ENCODE measurements around the gene ATAD3A. TPM values are rescaled to one million over a fixed set of nuclear protein-coding genes. Genes with fewer than 3 reads are reported as not detected.

Gene ATAD3A
- total and polyA plus RNA-seq, 9 of the 15 experiments (the other 6 are each of a cell fraction or from before 2014, with no cell fraction given) = 0.10 to 173 (median 36.7) TPM

- TF ChIP-seq, protein P1, sequence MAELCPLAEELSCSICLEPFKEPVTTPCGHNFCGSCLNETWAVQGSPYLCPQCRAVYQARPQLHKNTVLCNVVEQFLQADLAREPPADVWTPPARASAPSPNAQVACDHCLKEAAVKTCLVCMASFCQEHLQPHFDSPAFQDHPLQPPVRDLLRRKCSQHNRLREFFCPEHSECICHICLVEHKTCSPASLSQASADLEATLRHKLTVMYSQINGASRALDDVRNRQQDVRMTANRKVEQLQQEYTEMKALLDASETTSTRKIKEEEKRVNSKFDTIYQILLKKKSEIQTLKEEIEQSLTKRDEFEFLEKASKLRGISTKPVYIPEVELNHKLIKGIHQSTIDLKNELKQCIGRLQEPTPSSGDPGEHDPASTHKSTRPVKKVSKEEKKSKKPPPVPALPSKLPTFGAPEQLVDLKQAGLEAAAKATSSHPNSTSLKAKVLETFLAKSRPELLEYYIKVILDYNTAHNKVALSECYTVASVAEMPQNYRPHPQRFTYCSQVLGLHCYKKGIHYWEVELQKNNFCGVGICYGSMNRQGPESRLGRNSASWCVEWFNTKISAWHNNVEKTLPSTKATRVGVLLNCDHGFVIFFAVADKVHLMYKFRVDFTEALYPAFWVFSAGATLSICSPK (IDR thresholded peaks at IDR 0.05; ENCODE audit: borderline replicate concordance) = no peak
- TF ChIP-seq RBM14 (IDR thresholded peaks at IDR 0.05; ENCODE audit: borderline replicate concordance, insufficient read depth, low read depth, low read length) (no peak), PKNOX1 (IDR thresholded peaks at IDR 0.05) (no peak), ZNF175 (CRISPR knock-in tag; IDR thresholded peaks at IDR 0.05; ENCODE audit: low read depth) (no peak), SIN3A (IDR thresholded peaks at IDR 0.05; ENCODE audit: borderline replicate concordance in 2 of 2, control insufficient read depth in 1 of 2, low read depth in 2 of 2, low read length in 2 of 2) (peak; percentile 71 to 97), SIX5 (IDR thresholded peaks at IDR 0.05; ENCODE audit: borderline replicate concordance in 1 of 2, insufficient read depth in 1 of 2, low read depth in 1 of 2, low read length in 2 of 2) (peak; percentile 22 to 35; a peak in 1 of 4 replicates), ILK (tag; IDR thresholded peaks at IDR 0.05; ENCODE audit: borderline replicate concordance, low read depth) (no peak), NCOA4 (IDR thresholded peaks at IDR 0.05; ENCODE audit: partially characterized antibody) (no peak), VEZF1 (CRISPR knock-in tag; IDR thresholded peaks at IDR 0.05) (peak; percentile 93), BDP1 (IDR thresholded peaks at IDR 0.05; ENCODE audit: insufficient read depth, insufficient read length) (no peak), LCOR (CRISPR knock-in tag; IDR thresholded peaks at IDR 0.05) (peak; percentile 95), ZNF3 (CRISPR knock-in tag; IDR thresholded peaks at IDR 0.05) (no peak), ARID3B (CRISPR knock-in tag; IDR thresholded peaks at IDR 0.05; ENCODE audit: borderline replicate concordance) (no peak), TARDBP (IDR thresholded peaks at IDR 0.05) (0 out of 2 replicates have a peak, but pooled peaks have one; percentile 43), ZC3H8 (IDR thresholded peaks at IDR 0.05) (no peak)
- TF ChIP-seq, protein P2, sequence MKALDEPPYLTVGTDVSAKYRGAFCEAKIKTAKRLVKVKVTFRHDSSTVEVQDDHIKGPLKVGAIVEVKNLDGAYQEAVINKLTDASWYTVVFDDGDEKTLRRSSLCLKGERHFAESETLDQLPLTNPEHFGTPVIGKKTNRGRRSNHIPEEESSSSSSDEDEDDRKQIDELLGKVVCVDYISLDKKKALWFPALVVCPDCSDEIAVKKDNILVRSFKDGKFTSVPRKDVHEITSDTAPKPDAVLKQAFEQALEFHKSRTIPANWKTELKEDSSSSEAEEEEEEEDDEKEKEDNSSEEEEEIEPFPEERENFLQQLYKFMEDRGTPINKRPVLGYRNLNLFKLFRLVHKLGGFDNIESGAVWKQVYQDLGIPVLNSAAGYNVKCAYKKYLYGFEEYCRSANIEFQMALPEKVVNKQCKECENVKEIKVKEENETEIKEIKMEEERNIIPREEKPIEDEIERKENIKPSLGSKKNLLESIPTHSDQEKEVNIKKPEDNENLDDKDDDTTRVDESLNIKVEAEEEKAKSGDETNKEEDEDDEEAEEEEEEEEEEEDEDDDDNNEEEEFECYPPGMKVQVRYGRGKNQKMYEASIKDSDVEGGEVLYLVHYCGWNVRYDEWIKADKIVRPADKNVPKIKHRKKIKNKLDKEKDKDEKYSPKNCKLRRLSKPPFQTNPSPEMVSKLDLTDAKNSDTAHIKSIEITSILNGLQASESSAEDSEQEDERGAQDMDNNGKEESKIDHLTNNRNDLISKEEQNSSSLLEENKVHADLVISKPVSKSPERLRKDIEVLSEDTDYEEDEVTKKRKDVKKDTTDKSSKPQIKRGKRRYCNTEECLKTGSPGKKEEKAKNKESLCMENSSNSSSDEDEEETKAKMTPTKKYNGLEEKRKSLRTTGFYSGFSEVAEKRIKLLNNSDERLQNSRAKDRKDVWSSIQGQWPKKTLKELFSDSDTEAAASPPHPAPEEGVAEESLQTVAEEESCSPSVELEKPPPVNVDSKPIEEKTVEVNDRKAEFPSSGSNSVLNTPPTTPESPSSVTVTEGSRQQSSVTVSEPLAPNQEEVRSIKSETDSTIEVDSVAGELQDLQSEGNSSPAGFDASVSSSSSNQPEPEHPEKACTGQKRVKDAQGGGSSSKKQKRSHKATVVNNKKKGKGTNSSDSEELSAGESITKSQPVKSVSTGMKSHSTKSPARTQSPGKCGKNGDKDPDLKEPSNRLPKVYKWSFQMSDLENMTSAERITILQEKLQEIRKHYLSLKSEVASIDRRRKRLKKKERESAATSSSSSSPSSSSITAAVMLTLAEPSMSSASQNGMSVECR (CRISPR knock-in tag; IDR thresholded peaks at IDR 0.05) = peak; percentile 91
These were observed 40.4 kb upstream of the ATAD3A start, which contains the start of gene ATAD3B (continued) for GRCh38 chr1:1471389-1472052.

All from K562 (cell line).